Peyer's patch (tissue), 4 donors: Measurements from ENCODE around the gene HDAC11.

Source experiments
- CTCF ChIP-seq, 6 experiments: fragments of 450-650 bp in 4 of 6; fragments of 200-600 bp in 2 of 6; sonication (generic) in 1 of 6; IDR thresholded peaks; one replicate each; pipeline ENCODE4 v1.5.1; 2017 to 2019; ENCODE audit warnings: antibody characterized with exemption in 6 of 6, mild to moderate bottlenecking in 3 of 6, moderate library complexity in 1 of 6
- POLR2A ChIP-seq, 2 donors: fragments of 450-650 bp; IDR thresholded peaks; one replicate each; pipeline ENCODE4 v1.5.1; 2017; ENCODE audit warnings: antibody characterized with exemption in 2 of 2, mild to moderate bottlenecking in 2 of 2, moderate library complexity in 2 of 2

- TF ChIP-seq CTCF (IDR thresholded peaks at IDR 0.05) = no peak
- TF ChIP-seq POLR2A (IDR thresholded peaks at IDR 0.05) = no peak
These were observed 34.7 kb downstream of the HDAC11 start for GRCh38 chr3:13514639-13515435.
